Breast epithelium (tissue), 4 donors: ENCODE data around the gene PIP5K1A. TPM values are rescaled to one million over a fixed set of nuclear protein-coding genes. Genes with fewer than 3 reads are reported as not detected.
"Not testable (repeated sequence)": the region's sequence is repeated elsewhere in the genome, so short reads cannot be mapped to it uniquely, and the experiment has no call there.

Experiments used
- DNase-seq, 2 donors: peaks; one replicate each; pipeline ENCODE4 v3.0.0-alpha.2; 2019; ENCODE audit warnings: low spot score in 2 of 2
- H3K27ac ChIP-seq, 2 donors: fragments of 200-600 bp; sonication (generic) in 1 of 2; one replicate each; pipeline ENCODE4 v1.5.1; 2016 to 2019; ENCODE audit warnings: mild to moderate bottlenecking in 1 of 2
- H3K27me3 ChIP-seq, 2 donors: fragments of 200-600 bp; sonication (generic) in 1 of 2; one replicate each; pipeline versions ENCODE4 v1.5.1 to v1.6.0; 2017 to 2019; ENCODE audit warnings: control low read depth in 1 of 2, mild to moderate bottlenecking in 1 of 2
- H3K36me3 ChIP-seq: fragments of 200-600 bp; one replicate; pipeline ENCODE4 v1.5.1; 2019
- H3K4me1 ChIP-seq, 2 donors: fragments of 200-600 bp; sonication (generic); one replicate each; pipeline ENCODE4 v1.5.1; 2016 to 2019; ENCODE audit warnings: control low read depth in 1 of 2
- H3K4me3 ChIP-seq, 3 donors: fragments of 200-600 bp; sonication (generic); 1 replicate in 2 of 3; 2 replicates in 1 of 3; pipeline ENCODE4 v1.5.1; 2016 to 2019; ENCODE audit warnings: mild to moderate bottlenecking in 3 of 3, moderate library complexity in 2 of 3
- H3K9me3 ChIP-seq, 2 donors: fragments of 200-600 bp; sonication (generic) in 1 of 2; one replicate each; pipeline ENCODE4 v1.5.1; 2016 to 2019; ENCODE audit warnings: control low read depth in 1 of 2
- CTCF ChIP-seq, 3 donors: fragments of 450-650 bp; IDR thresholded peaks; one replicate each; pipeline ENCODE4 v1.5.1; 2016 to 2017; ENCODE audit warnings: antibody characterized with exemption in 3 of 3, mild to moderate bottlenecking in 3 of 3, moderate library complexity in 3 of 3
- POLR2A ChIP-seq: fragments of 450-650 bp; IDR thresholded peaks from one replicate; pipeline ENCODE4 v1.6.1; 2016; ENCODE audit warnings: antibody characterized with exemption, mild to moderate bottlenecking, moderate library complexity
- POLR2AphosphoS5 ChIP-seq, 3 donors: sonication (generic); formaldehyde crosslinking; IDR thresholded peaks; one replicate each; pipeline ENCODE4 v1.6.1; 2017; ENCODE audit warnings: antibody characterized with exemption in 3 of 3
- intact Hi-C: fragments of 100-400 bp; cut with DNase I; formaldehyde crosslinking; loops from one replicate; pipeline ENCODE4 v1.15.1; 2023; ENCODE audit warnings: low total_unique reads
- total RNA-seq, 3 donors: library from RNA; depleted of rRNA; stranded (reverse); fragments of >200 nt; gene quantifications; one replicate each; pipeline ENCODE4 v1.1.0, GENCODE V29; 2016

Gene PIP5K1A
- total RNA-seq, 3 donors from 2014 or later = 38.1 to 87.2 (median 61.6) TPM

- Histone ChIP-seq H3K4me1 (no peaks in the 10 kb centered on the region), H3K27me3 (no peaks in the 10 kb centered on the region), H3K9me3 (no peaks in the 10 kb centered on the region), H3K4me3 (no peak overlapping the region), H3K27ac (no peak overlapping the region), H3K36me3 (peaks cover 7% of the 10 kb centered on the region)
- intact Hi-C loops = no loop called here
- no peak for TF ChIP-seq CTCF (IDR thresholded peaks at IDR 0.05)
- TF ChIP-seq POLR2AphosphoS5 (IDR thresholded peaks at IDR 0.05) = no peak
- no peak for TF ChIP-seq POLR2A
- DNase-seq = no peak
Observed at GRCh38 chr1:151266315-151266714, 68.0 kb downstream of the PIP5K1A start.

GRCh38 chr1:151266821-151267220 lies 68.5 kb downstream of the PIP5K1A start:
- H3K27me3 ChIP-seq = no peaks in the 10 kb centered on the region
- TF ChIP-seq POLR2A (no peak), CTCF (IDR thresholded peaks at IDR 0.05) (no peak), POLR2AphosphoS5 (IDR thresholded peaks at IDR 0.05) (no peak)
- no peaks in the 10 kb centered on the region for H3K9me3 ChIP-seq
- intact Hi-C loops = no loop called here
- no peak overlapping the region for H3K4me3 ChIP-seq
- peaks cover 7% of the 10 kb centered on the region for H3K36me3 ChIP-seq
- no peak overlapping the region for H3K27ac ChIP-seq
- no peaks in the 10 kb centered on the region for H3K4me1 ChIP-seq
- no peak for DNase-seq

- H3K27me3 ChIP-seq = no peaks in the 10 kb centered on the region
- no peak overlapping the region for H3K27ac ChIP-seq
- H3K4me3 ChIP-seq = no peak overlapping the region
- TF ChIP-seq POLR2AphosphoS5 (IDR thresholded peaks at IDR 0.05) = no peak
- TF ChIP-seq CTCF (IDR thresholded peaks at IDR 0.05) = no peak
- TF ChIP-seq POLR2A = no peak
- no peaks in the 10 kb centered on the region for H3K9me3 ChIP-seq
- intact Hi-C loops = no loop called here
- DNase-seq = no peak
- no peaks in the 10 kb centered on the region for H3K4me1 ChIP-seq
- peaks cover 7% of the 10 kb centered on the region for H3K36me3 ChIP-seq
Observed at GRCh38 chr1:151267760-151268159, 69.4 kb downstream of the PIP5K1A start.

- no peak overlapping the region for H3K4me3 ChIP-seq
- no peaks in the 10 kb centered on the region for H3K4me1 ChIP-seq
- H3K27me3 ChIP-seq = no peaks in the 10 kb centered on the region
- no peaks in the 10 kb centered on the region for H3K9me3 ChIP-seq
- H3K36me3 ChIP-seq = no peaks in the 10 kb centered on the region
- no peak for DNase-seq
- intact Hi-C loops = no loop called here
- TF ChIP-seq CTCF (IDR thresholded peaks at IDR 0.05) (no peak), POLR2A (no peak), POLR2AphosphoS5 (IDR thresholded peaks at IDR 0.05) (no peak)
- H3K27ac ChIP-seq = no peak overlapping the region
Observed at GRCh38 chr1:151273924-151274466, 75.6 kb downstream of the PIP5K1A start.

GRCh38 chr1:151275341-151275740 lies 77.0 kb downstream of the PIP5K1A start:
- H3K27ac ChIP-seq, H3K27me3 ChIP-seq, DNase-seq, H3K4me3 ChIP-seq, H3K36me3 ChIP-seq, H3K9me3 ChIP-seq, intact Hi-C loops, H3K4me1 ChIP-seq: not testable (repeated sequence)

- no peaks in the 10 kb centered on the region for H3K36me3 ChIP-seq
- TF ChIP-seq CTCF (IDR thresholded peaks at IDR 0.05) (no peak), POLR2AphosphoS5 (IDR thresholded peaks at IDR 0.05) (no peak)
- H3K4me1 ChIP-seq = no peaks in the 10 kb centered on the region
- no peak overlapping the region for H3K4me3 ChIP-seq
- no peaks in the 10 kb centered on the region for H3K27me3 ChIP-seq
- intact Hi-C loops = no loop called here
- no peaks in the 10 kb centered on the region for H3K9me3 ChIP-seq
- no peak overlapping the region for H3K27ac ChIP-seq
- DNase-seq = no peak
Observed at GRCh38 chr1:151277249-151277648, 78.9 kb downstream of the PIP5K1A start.
